Upper lobe of right lung (tissue), 1 donor: ENCODE measurements around the gene SLC24A2. TPM values are rescaled to one million over a fixed set of nuclear protein-coding genes. Genes with fewer than 3 reads are reported as not detected.

Experiments
- ATAC-seq: fragments of 200-7000 bp; cut with Tn5 transposase; one replicate; pipeline ENCODE4 v1.9.1; 2020; ENCODE audit warnings: mild to moderate bottlenecking, moderate library complexity
- DNase-seq: peaks from one replicate; pipeline ENCODE4 v3.0.0-alpha.2; 2020
- H3K27ac ChIP-seq: fragments of 200-600 bp; one replicate; pipeline ENCODE4 v1.8.0; 2022
- H3K27me3 ChIP-seq: fragments of 200-600 bp; one replicate; pipeline ENCODE4 v1.8.0; 2022; ENCODE audit warnings: mild to moderate bottlenecking
- H3K36me3 ChIP-seq: fragments of 200-600 bp; one replicate; pipeline ENCODE4 v1.8.0; 2022
- H3K4me1 ChIP-seq: fragments of 200-600 bp; one replicate; pipeline ENCODE4 v1.8.0; 2022
- H3K4me3 ChIP-seq: fragments of 200-600 bp; one replicate; pipeline ENCODE4 v1.8.0; 2022; ENCODE audit warnings: mild to moderate bottlenecking
- H3K9me3 ChIP-seq: fragments of 200-600 bp; one replicate; pipeline ENCODE4 v1.8.0; 2022
- CTCF ChIP-seq: fragments of 200-600 bp; IDR thresholded peaks from one replicate; pipeline ENCODE4 v1.8.0; 2022; ENCODE audit warnings: antibody characterized with exemption
- intact Hi-C: fragments of 100-400 bp; cut with DNase I; formaldehyde crosslinking; loops from one replicate; pipeline ENCODE4 v1.11.0; 2022
- total RNA-seq: library from RNA; stranded (reverse); fragmentation: NEBNext Ultra II Directional; extraction: Animal tissue kit (Norgen Biotek cat#: 25700); gene quantifications from one replicate; pipeline ENCODE4 v1.2.1, GENCODE V29; 2021
- donor health status: DM: no; HTN: yes; CAD: no; lungs with severe emphysema.

The SLC24A2 gene
- total RNA-seq, 1 donor from 2014 or later = not detected

- Histone ChIP-seq H3K4me3 (no peak overlapping the region), H3K27me3 (no peaks in the 10 kb centered on the region), H3K9me3 (no peaks in the 10 kb centered on the region), H3K4me1 (no peaks in the 10 kb centered on the region), H3K36me3 (no peaks in the 10 kb centered on the region), H3K27ac (no peak overlapping the region)
- intact Hi-C loops = no loop called here
- DNase-seq (no peak), ATAC-seq (no peak)
- no peak for TF ChIP-seq CTCF
These were observed 7.6 kb downstream of the SLC24A2 start for GRCh38 chr9:19781240-19781639.

- intact Hi-C loops = no loop called here
- no peak for ATAC-seq
- no peak for TF ChIP-seq CTCF
These were observed 17.4 kb downstream of the SLC24A2 start for GRCh38 chr9:19771446-19771845.

GRCh38 chr9:19770973-19771372, 17.9 kb downstream of the SLC24A2 start:
- no peak for TF ChIP-seq CTCF
- DNase-seq = no peak
- no peak overlapping the region for H3K4me3 ChIP-seq
- no peaks in the 10 kb centered on the region for H3K9me3 ChIP-seq
- no peaks in the 10 kb centered on the region for H3K27me3 ChIP-seq
- no peaks in the 10 kb centered on the region for H3K36me3 ChIP-seq
- intact Hi-C loops = no loop called here
- ATAC-seq = no peak
- H3K27ac ChIP-seq = no peak overlapping the region
- no peaks in the 10 kb centered on the region for H3K4me1 ChIP-seq

More at GRCh38 chr9:19771446-19771845, 17.4 kb downstream of the SLC24A2 start:
- no peak for DNase-seq
- Histone ChIP-seq H3K36me3 (no peaks in the 10 kb centered on the region), H3K27me3 (no peaks in the 10 kb centered on the region), H3K27ac (no peak overlapping the region), H3K4me3 (no peak overlapping the region), H3K4me1 (no peaks in the 10 kb centered on the region), H3K9me3 (no peaks in the 10 kb centered on the region)

- no peak for ATAC-seq
These were observed 19.6 kb downstream of the SLC24A2 start for GRCh38 chr9:19769213-19769612.

GRCh38 chr9:19768798-19769197, 20.0 kb downstream of the SLC24A2 start:
- intact Hi-C loops = no loop called here
- TF ChIP-seq CTCF = no peak
- H3K27ac ChIP-seq = no peak overlapping the region
- DNase-seq = no peak
- H3K36me3 ChIP-seq = no peaks in the 10 kb centered on the region
- no peak for ATAC-seq
- no peaks in the 10 kb centered on the region for H3K9me3 ChIP-seq
- H3K4me1 ChIP-seq = no peaks in the 10 kb centered on the region
- no peaks in the 10 kb centered on the region for H3K27me3 ChIP-seq
- H3K4me3 ChIP-seq = no peak overlapping the region

More at GRCh38 chr9:19769213-19769612, 19.6 kb downstream of the SLC24A2 start:
- Histone ChIP-seq H3K9me3 (no peaks in the 10 kb centered on the region), H3K4me3 (no peak overlapping the region), H3K27ac (no peak overlapping the region), H3K4me1 (no peaks in the 10 kb centered on the region), H3K27me3 (no peaks in the 10 kb centered on the region), H3K36me3 (no peaks in the 10 kb centered on the region)
- no peak for TF ChIP-seq CTCF
- no peak for DNase-seq
- intact Hi-C loops = no loop called here

GRCh38 chr9:19759066-19759465, 29.8 kb downstream of the SLC24A2 start:
- no peaks in the 10 kb centered on the region for H3K4me1 ChIP-seq
- TF ChIP-seq CTCF = no peak
- DNase-seq (no peak), ATAC-seq (no peak)
- intact Hi-C loops = no loop called here
- H3K4me3 ChIP-seq = no peak overlapping the region
- no peaks in the 10 kb centered on the region for H3K36me3 ChIP-seq
- no peak overlapping the region for H3K27ac ChIP-seq
- no peaks in the 10 kb centered on the region for H3K9me3 ChIP-seq
- H3K27me3 ChIP-seq = no peaks in the 10 kb centered on the region
